ENCODE results near the gene DDX56.
"Not testable (repeated sequence)": the region's sequence is repeated elsewhere in the genome, so short reads cannot be mapped to it uniquely, and the experiment has no call there.

DDX56 gene

GRCh38 chr7:44561962-44562621 is 11.6 kb downstream of the DDX56 start:
- DNase-seq, result no peak

- DNase-seq, result no peak
Measured at GRCh38 chr7:44561481-44561880, 12.2 kb downstream of the DDX56 start.

GRCh38 chr7:44559485-44559884 is 14.2 kb downstream of the DDX56 start:
- DNase-seq, result no peak

- DNase-seq, result no peak
Measured at GRCh38 chr7:44557485-44557884, 16.2 kb downstream of the DDX56 start.

GRCh38 chr7:44555350-44555749 is 18.4 kb downstream of the DDX56 start:
- DNase-seq, result no peak

- DNase-seq, result not testable (repeated sequence)
Measured at GRCh38 chr7:44552473-44553005, 21.2 kb downstream of the DDX56 start.

- no peak for DNase-seq
Measured at GRCh38 chr7:44549457-44549856, 24.3 kb downstream of the DDX56 start.

- DNase-seq, result no peak
Measured at GRCh38 chr7:44548893-44549292, 24.8 kb downstream of the DDX56 start.

GRCh38 chr7:44547536-44548231 is 26.0 kb downstream of the DDX56 start:
- no peak for DNase-seq

GRCh38 chr7:44541876-44542610 is 31.7 kb downstream of the DDX56 start:
- DNase-seq, result no peak

- no peak for DNase-seq
Measured at GRCh38 chr7:44541028-44541869, 32.5 kb downstream of the DDX56 start, which contains the start of gene NPC1L1. TSS of gene NPC1L1 (minus strand) at chr7:44541330. CDS start at chr7:44541259, 71 bp downstream.

- no peak for DNase-seq
Measured at GRCh38 chr7:44540592-44541027, 33.1 kb downstream of the DDX56 start.

- DNase-seq, result no peak
Measured at GRCh38 chr7:44539669-44540506, 33.8 kb downstream of the DDX56 start.

- no peak for DNase-seq
Measured at GRCh38 chr7:44538798-44539668, 34.7 kb downstream of the DDX56 start.

GRCh38 chr7:44538093-44538797 is 35.5 kb downstream of the DDX56 start:
- no peak for DNase-seq

- DNase-seq, result no peak
Measured at GRCh38 chr7:44537442-44537841, 36.3 kb downstream of the DDX56 start.

- no peak for DNase-seq
Measured at GRCh38 chr7:44536090-44536489, 37.6 kb downstream of the DDX56 start.

GRCh38 chr7:44535348-44536064 is 38.2 kb downstream of the DDX56 start:
- DNase-seq, result no peak

- DNase-seq, result no peak
Measured at GRCh38 chr7:44534501-44534900, 39.2 kb downstream of the DDX56 start.

All from DMS79 (cell line).